GM12874 (cell line): ENCODE measurements around the gene GABRG1.

Source experiments
- CTCF ChIP-seq: IDR thresholded peaks from 2 replicates; pipeline ENCODE4 v1.5.1; 2011; ENCODE audit warnings: low read depth, mild to moderate bottlenecking, control low read depth, low read length, moderate library complexity; ENCODE audit not compliant: insufficient read depth

The GABRG1 gene

GRCh38 chr4:46123913-46124755 lies at the start of gene GABRG1:
Gene GABRG1 (minus strand): TSS chr4:46124054. CDS start chr4:46123913, 141 bp downstream.
- TF ChIP-seq CTCF = no peak

DNA sequence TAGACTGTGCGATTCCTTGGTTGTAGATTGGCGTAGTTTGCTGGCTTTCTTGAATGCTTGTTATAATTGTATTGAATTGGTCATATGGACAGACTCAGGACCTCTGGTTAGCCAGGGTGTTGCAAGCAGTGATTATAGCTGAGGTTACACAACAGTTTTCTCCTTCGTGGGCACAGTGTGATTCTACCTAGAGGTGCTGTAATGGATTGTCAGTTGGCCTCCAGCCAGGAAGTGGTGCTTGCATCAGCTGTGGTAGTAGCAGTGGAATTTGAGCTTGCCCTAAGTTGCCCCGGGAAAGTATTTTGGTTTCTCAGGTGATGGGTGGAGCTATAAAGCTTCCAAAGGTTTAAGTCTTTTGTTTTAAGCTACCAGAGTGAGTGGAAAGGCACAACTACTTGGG lies 23.1 kb upstream of the GABRG1 start:
- TF ChIP-seq CTCF = no peak

DNA sequence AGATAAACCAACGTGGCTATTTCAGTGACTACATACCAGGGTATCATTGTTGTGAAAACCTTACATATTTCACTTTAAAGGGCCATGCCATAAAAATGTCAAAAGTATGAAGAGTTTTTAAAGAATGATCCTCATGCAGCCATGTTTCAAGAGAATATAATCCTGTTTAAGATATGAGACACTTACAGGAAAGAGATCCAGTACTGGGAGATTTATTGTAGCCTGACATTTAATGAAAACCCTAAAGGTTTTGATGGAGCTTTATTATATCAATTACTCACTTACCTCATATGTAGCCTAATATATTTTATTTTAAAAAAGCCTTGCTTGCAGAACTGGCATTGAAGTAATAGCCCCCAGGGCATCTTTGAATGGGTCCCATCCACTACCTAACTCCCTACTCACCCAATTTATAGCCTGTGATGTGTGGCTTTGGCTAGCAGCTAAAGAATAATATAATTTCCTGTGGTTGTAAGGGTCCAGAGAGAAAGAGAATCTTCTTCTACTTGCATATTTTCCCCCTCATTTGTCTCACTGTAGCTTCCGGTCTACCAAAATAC lies 7.7 kb upstream of the GABRG1 start:
- no peak for TF ChIP-seq CTCF

GRCh38 chr4:46124773-46125413 lies 1.0 kb upstream of the GABRG1 start:
- no peak for TF ChIP-seq CTCF

DNA sequence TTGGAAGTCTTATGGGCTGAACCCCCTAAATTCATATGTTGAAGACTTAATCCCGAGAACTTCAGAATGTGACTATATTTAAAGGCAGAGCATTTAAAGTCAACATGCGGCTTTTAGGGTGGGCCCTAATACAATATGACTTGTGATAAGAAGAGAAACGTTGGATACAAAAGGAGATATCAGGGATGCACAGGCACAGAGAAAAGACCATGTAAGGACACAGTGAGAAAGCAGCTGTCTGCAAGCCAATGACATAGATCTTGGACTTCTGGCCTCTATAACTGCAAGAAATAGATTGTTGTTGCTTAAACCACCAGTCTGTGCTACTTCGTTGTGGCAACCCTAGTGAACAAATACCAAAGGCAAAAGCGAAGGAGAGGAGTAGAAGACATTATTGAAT lies 42.2 kb downstream of the GABRG1 start:
- no peak for TF ChIP-seq CTCF

- no peak for TF ChIP-seq CTCF
Measured at GRCh38 chr4:46081248-46081647, 42.6 kb downstream of the GABRG1 start.

- no peak for TF ChIP-seq CTCF
Measured at GRCh38 chr4:46073778-46074177, 50.1 kb downstream of the GABRG1 start.
